HepG2 (cell line): ENCODE data around the gene SMARCB1. TPM values are rescaled to one million over a fixed set of nuclear protein-coding genes. Genes with fewer than 3 reads are reported as not detected.

ENCODE experiments used
- ATAC-seq: fragments of 200-7000 bp; cut with Tn5 transposase; 3 replicates; pipeline ENCODE4 v1.9.1; 2020; ENCODE audit warnings: mild to moderate bottlenecking, moderate library complexity
- BruUV-seq: library from RNA; stranded (reverse); fragments of 400-500 nt; replicated peaks from 2 replicates; lab custom pipeline; 2021; lab: Mats Ljungman, UMichigan
- CTCF ChIA-PET: fragments of 300-600 bp; formaldehyde crosslinking; extraction: SDS; loops from one replicate; lab custom pipeline; 2021; ENCODE audit warnings: low total read pairs, inconsistent platforms, low intra/inter-chr PET ratio; lab: Yijun Ruan, JAX
- POLR2A ChIA-PET: fragments of 350-600 bp; sonication (Branson Sonifier 250); formaldehyde crosslinking; loops from one replicate; lab custom pipeline; 2020; ENCODE audit warnings: antibody characterized with exemption, inconsistent platforms; lab: Yijun Ruan, JAX
- DNase-seq: peaks from one replicate; pipeline ENCODE4 v3.0.0-alpha.2; 2015; ENCODE audit warnings: low spot score
- FAIRE-seq: peaks from 3 replicates; lab custom pipeline; 2011; peaks lifted over from hg19 to GRCh38; lab: Jason Lieb, UNC
- H2AFZ ChIP-seq: one replicate; pipeline ENCODE4 v1.6.1; 2011; ENCODE audit warnings: low read length, inconsistent platforms
- H3K27ac ChIP-seq: fragments of 300-600 bp; 3 replicates; pipeline ENCODE4 v1.8.0; 2011; ENCODE audit warnings: mixed run types, mild to moderate bottlenecking, mixed read lengths, low read length, inconsistent platforms; ENCODE audit not compliant: insufficient read depth; ENCODE audit errors: extremely low read length
- H3K27me3 ChIP-seq, 2 experiments: fragments of 200-600 bp in 1 of 2; 2 replicates in 1 of 2; 3 replicates in 1 of 2; pipeline versions ENCODE4 v1.6.0 to v1.8.0; 2011; ENCODE audit warnings: low read length in 2 of 2, mild to moderate bottlenecking in 2 of 2, moderate library complexity in 2 of 2, inconsistent platforms in 1 of 2; ENCODE audit not compliant: insufficient read depth in 2 of 2, control insufficient read depth in 1 of 2
- H3K36me3 ChIP-seq, 2 experiments: fragments of 200-600 bp in 1 of 2; replicated peaks in 1 of 2; 2 replicates in 1 of 2; 3 replicates in 1 of 2; pipeline versions ENCODE4 v1.5.1 to v1.8.0; 2011; ENCODE audit warnings: low read length in 2 of 2, inconsistent platforms in 1 of 2; ENCODE audit not compliant: insufficient read depth in 2 of 2, control insufficient read depth in 1 of 2
- H3K4me1 ChIP-seq: 2 replicates; pipeline ENCODE4 v1.5.1; 2012; ENCODE audit warnings: low read length, inconsistent platforms; ENCODE audit not compliant: insufficient read depth
- H3K4me2 ChIP-seq: 2 replicates; pipeline ENCODE4 v1.6.0; 2011; ENCODE audit warnings: low read depth, low read length, inconsistent platforms
- H3K4me3 ChIP-seq, 3 experiments: fragments of 200-600 bp in 1 of 3; sonication (generic), shearing (Covaris generic) in 1 of 3; replicated peaks in 1 of 3; 2 replicates each; pipeline ENCODE4 v1.5.1; 2011 to 2016; ENCODE audit warnings: low read length in 3 of 3, inconsistent platforms in 2 of 3, low read depth in 2 of 3, mild to moderate bottlenecking in 2 of 3, control low read depth in 1 of 3, mixed read lengths in 1 of 3; ENCODE audit not compliant: insufficient read depth in 1 of 3
- H3K79me2 ChIP-seq: one replicate; pipeline ENCODE4 v1.6.1; 2011; ENCODE audit warnings: low read length, inconsistent platforms; ENCODE audit not compliant: insufficient read depth
- H3K9ac ChIP-seq: 2 replicates; pipeline ENCODE4 v1.6.0; 2011; ENCODE audit warnings: mild to moderate bottlenecking, low read depth, low read length, inconsistent platforms; ENCODE audit not compliant: insufficient read depth
- H3K9me3 ChIP-seq: 2 replicates; pipeline ENCODE4 v1.5.1; 2012; ENCODE audit warnings: mild to moderate bottlenecking, low read length
- H4K20me1 ChIP-seq: 2 replicates; pipeline ENCODE4 v1.6.0; 2011; ENCODE audit warnings: inconsistent platforms, mild to moderate bottlenecking, low read length, moderate library complexity; ENCODE audit not compliant: insufficient read depth
- FOXM1 ChIP-seq: sonication (generic); formaldehyde crosslinking; IDR thresholded peaks from 2 replicates; pipeline ENCODE4 v1.5.0; 2020; ENCODE audit warnings: missing genetic modification reagents
- KLF6 ChIP-seq: IDR thresholded peaks from 2 replicates; pipeline ENCODE4 v1.8.0; 2016; ENCODE audit warnings: missing biosample characterization, missing genetic modification reagents
- LRRFIP1 ChIP-seq: sonication (generic); formaldehyde crosslinking; conservative IDR thresholded peaks from 2 replicates; pipeline ENCODE4 v1.4.0; 2020; ENCODE audit warnings: missing genetic modification reagents
- MIER3 ChIP-seq: IDR thresholded peaks from 2 replicates; pipeline ENCODE4 v1.6.1; 2016; ENCODE audit warnings: missing compliant biosample characterization, borderline replicate concordance
- NFE2L2 ChIP-seq: fragments of 150-350 bp; IDR thresholded peaks from 2 replicates; pipeline ENCODE4 v1.6.1; 2014; ENCODE audit warnings: low read length
- NPAS2 ChIP-seq: sonication (generic); formaldehyde crosslinking; IDR thresholded peaks from 2 replicates; pipeline ENCODE4 v1.8.0; 2022; ENCODE audit warnings: mild to moderate bottlenecking, missing genetic modification reagents, borderline replicate concordance
- TBX2 ChIP-seq: sonication (generic); formaldehyde crosslinking; IDR thresholded peaks from 2 replicates; pipeline ENCODE4 v1.5.0; 2020; ENCODE audit warnings: missing genetic modification reagents, mild to moderate bottlenecking, borderline replicate concordance
- TFDP2 ChIP-seq: sonication (generic); formaldehyde crosslinking; IDR thresholded peaks from 2 replicates; pipeline ENCODE4 v1.4.0; 2020; ENCODE audit warnings: missing genetic modification reagents
- ZNF430 ChIP-seq: sonication (generic); formaldehyde crosslinking; IDR thresholded peaks from 2 replicates; pipeline ENCODE4 v1.9.0; 2021; ENCODE audit warnings: mild to moderate bottlenecking, missing genetic modification reagents
- ZNF562 ChIP-seq: sonication (generic); formaldehyde crosslinking; IDR thresholded peaks from 2 replicates; pipeline ENCODE4 v1.8.0; 2022; ENCODE audit warnings: missing genetic modification reagents, borderline replicate concordance
- ZNF597 ChIP-seq: sonication (generic); formaldehyde crosslinking; IDR thresholded peaks from 2 replicates; pipeline ENCODE4 v1.5.0; 2020; ENCODE audit warnings: missing genetic modification reagents
- ZNF652 ChIP-seq: IDR thresholded peaks from 2 replicates; pipeline ENCODE4 v1.6.1; 2016; ENCODE audit warnings: low read depth, borderline replicate concordance
- ZNF660 ChIP-seq: sonication (generic); formaldehyde crosslinking; IDR thresholded peaks from 2 replicates; pipeline ENCODE4 v1.5.1; 2020; ENCODE audit warnings: mild to moderate bottlenecking, low read depth, missing genetic modification reagents, borderline replicate concordance
- ZNF678 ChIP-seq: sonication (generic); formaldehyde crosslinking; IDR thresholded peaks from 2 replicates; pipeline ENCODE4 v1.4.0; 2020; ENCODE audit warnings: mild to moderate bottlenecking, missing genetic modification reagents
- ZNF713 ChIP-seq: sonication (generic); formaldehyde crosslinking; IDR thresholded peaks from 2 replicates; pipeline ENCODE4 v1.4.0; 2020; ENCODE audit warnings: mild to moderate bottlenecking, missing genetic modification reagents
- ZNF83 ChIP-seq: sonication (generic); formaldehyde crosslinking; IDR thresholded peaks from 2 replicates; pipeline ENCODE4 v1.4.0; 2020; ENCODE audit warnings: missing genetic modification reagents, mild to moderate bottlenecking, borderline replicate concordance
- ZNF841 ChIP-seq: sonication (generic); formaldehyde crosslinking; IDR thresholded peaks from 2 replicates; pipeline ENCODE4 v1.8.1; 2023; ENCODE audit warnings: missing genetic modification reagents, borderline replicate concordance
- WGBS: methylation state at CpG from one replicate; pipeline ENCODE4 v1.1.6; 2017; ENCODE audit warnings: low lambda C conversion rate; 5-methylcytosine and 5-hydroxymethylcytosine counted together
- in situ Hi-C: cut with HindIII; loops from 2 replicates; pipeline ENCODE4 v1.10.0; 2017; ENCODE audit warnings: low pct_unique_long_range_greater_than_20kb; ENCODE audit not compliant: extremely low pct_ligation_motif_present
- intact Hi-C: fragments of 100-400 bp; cut with micrococcal nuclease; formaldehyde crosslinking; loops from one replicate; pipeline ENCODE4 v1.10.0; 2022; ENCODE audit not compliant: unreplicated experiment
- polyA plus RNA-seq, 8 experiments: library from polyadenylated mRNA; depleted of rRNA in 3 of 8; stranded (reverse) in 7 of 8; unstranded in 1 of 8; fragments of >200 nt; fragmentation: Illumina TruSeq in 4 of 8; extraction: Trizol in 4 of 8; gene quantifications; 2 replicates each; pipeline versions ENCODE4 v1.2.1 to v1.2.3, GENCODE V29; 2011 to 2016; ENCODE audit warnings: low read depth in 4 of 8, missing spikeins in 1 of 8, mixed read lengths in 1 of 8; ENCODE audit not compliant: insufficient read depth in 1 of 8
- total RNA-seq, 5 experiments: library from RNA; depleted of rRNA; stranded (reverse); fragments of >200 nt; fragmentation: Illumina TruSeq; extraction: Trizol; gene quantifications; 2 replicates each; pipeline ENCODE4 v1.2.3, GENCODE V29; 2016; ENCODE audit warnings: low read depth in 1 of 5
- TF ChIP-seq, protein P1 (sequence below): sonication (generic); formaldehyde crosslinking; IDR thresholded peaks from 2 replicates; pipeline ENCODE4 v1.8.1; 2023; ENCODE audit warnings: mild to moderate bottlenecking, missing genetic modification reagents, borderline replicate concordance
- TF ChIP-seq, protein P2 (sequence below): IDR thresholded peaks from 2 replicates; pipeline ENCODE4 v1.6.1; 2018; ENCODE audit warnings: missing genetic modification reagents, mild to moderate bottlenecking, missing compliant biosample characterization

The SMARCB1 gene
- total and polyA plus RNA-seq, 2 of the 13 experiments (the other 11 are each of a cell fraction or from before 2014, with no cell fraction given): 74.0 to 166 TPM

DNA sequence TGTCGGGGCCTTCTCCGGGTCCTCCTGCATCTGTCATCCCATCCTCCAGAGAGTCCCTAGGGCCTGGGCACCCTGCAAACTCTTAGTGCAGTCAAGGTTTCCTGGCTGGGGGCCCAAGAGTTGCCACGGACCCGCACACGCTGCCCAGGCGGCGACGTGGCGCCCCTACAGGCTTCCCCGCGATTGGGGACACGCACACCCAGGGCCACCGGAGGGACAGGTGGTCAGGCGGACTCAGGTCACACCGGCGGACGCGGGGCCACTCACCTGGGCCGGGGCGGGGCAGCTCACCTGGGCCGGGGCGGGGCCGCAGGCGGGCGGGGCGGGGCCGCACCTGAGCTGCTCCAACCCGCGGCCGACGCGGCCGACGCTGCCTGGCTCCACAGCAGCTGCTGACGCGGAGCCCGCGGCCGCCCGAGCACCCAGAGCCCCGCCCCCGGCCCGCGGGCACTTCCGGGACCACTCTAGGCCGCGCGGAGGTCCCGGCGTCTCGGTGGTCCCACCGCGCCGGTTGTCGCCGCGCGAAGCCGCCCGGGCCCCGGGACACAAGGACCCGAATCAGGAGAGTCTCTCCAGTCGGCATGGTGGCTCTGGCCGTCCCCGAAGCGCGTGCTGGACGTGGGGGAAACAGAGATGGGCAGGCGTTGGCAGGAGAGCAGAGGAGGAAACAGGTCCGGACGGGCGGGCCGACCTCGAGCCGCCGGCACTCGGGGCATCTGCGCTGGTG lies 35.9 kb upstream of the SMARCB1 start, which contains the start of gene ZNF70:
ZNF70 (minus strand) TSS at position 399 of the 727 bp plus-strand sequence. CDS start 5,972 bp downstream, outside the sequence.
- WGBS: 5% methylated on average over 4 of the region's 78 CpGs
- peaks cover 7% of the 10 kb centered on the region for H3K79me2 ChIP-seq
- intact Hi-C loops (no loop called here), in situ Hi-C loops (no loop called here)
- CTCF ChIA-PET: no interaction called here
- H3K4me2 ChIP-seq: peak within 1 kb of the TSS; percentile 92
- H3K27ac ChIP-seq: peak within 1 kb of the TSS; percentile 60
- peaks cover 23% of the 10 kb centered on the region for H3K4me1 ChIP-seq
- POLR2A ChIA-PET: interaction anchor here (0.6 to 4.9 kb wide), 8 partner anchors 8 to 99 kb away, joined by 3 to 52 read pairs (median 5); partner anchors contain the start of genes C22orf15 and CHCHD10
- ATAC-seq (peak; percentile 96), FAIRE-seq (no peak), DNase-seq (peak; percentile 69)
- no peaks in the 10 kb centered on the region for H3K27me3 ChIP-seq
- peak within 1 kb of the TSS; percentile 92 for H3K9ac ChIP-seq
- H3K9me3 ChIP-seq: no peaks in the 10 kb centered on the region
- H3K4me3 ChIP-seq: peak within 1 kb of the TSS; percentile 88 to 92 (median 89)
- H4K20me1 ChIP-seq: no peaks in the 10 kb centered on the region
- BruUV-seq: no TSS peak
- H2AFZ ChIP-seq: peak within 1 kb of the TSS; percentile 69
- no peaks in the 10 kb centered on the region for H3K36me3 ChIP-seq
- peak; percentile 65 for TF ChIP-seq TBX2 (CRISPR knock-in tag)
- no peak; the same call in 1 of the 2 replicates for TF ChIP-seq TFDP2 (CRISPR knock-in tag)
- TF ChIP-seq NFE2L2: no peak
- TF ChIP-seq ZNF841 (CRISPR knock-in tag): no peak
- TF ChIP-seq ZNF660 (CRISPR knock-in tag): no peak
- TF ChIP-seq, protein P1, sequence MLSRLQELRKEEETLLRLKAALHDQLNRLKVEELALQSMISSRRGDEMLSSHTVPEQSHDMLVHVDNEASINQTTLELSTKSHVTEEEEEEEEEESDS (CRISPR knock-in tag): no peak
- TF ChIP-seq NPAS2 (CRISPR knock-in tag): no peak
- no peak for TF ChIP-seq MIER3 (CRISPR knock-in tag)
- TF ChIP-seq LRRFIP1 (CRISPR knock-in tag): no peak
- no peak for TF ChIP-seq ZNF678 (CRISPR knock-in tag)
- no peak for TF ChIP-seq ZNF597 (CRISPR knock-in tag)
- peak; percentile 42; the same call in 1 of the 2 replicates for TF ChIP-seq ZNF713 (CRISPR knock-in tag)
- TF ChIP-seq KLF6 (CRISPR knock-in tag): no peak
- TF ChIP-seq ZNF83 (CRISPR knock-in tag): no peak
- no peak for TF ChIP-seq FOXM1 (CRISPR knock-in tag)
- no peak for TF ChIP-seq ZNF652 (CRISPR knock-in tag)
- TF ChIP-seq ZNF562: no peak
- TF ChIP-seq, protein P2, sequence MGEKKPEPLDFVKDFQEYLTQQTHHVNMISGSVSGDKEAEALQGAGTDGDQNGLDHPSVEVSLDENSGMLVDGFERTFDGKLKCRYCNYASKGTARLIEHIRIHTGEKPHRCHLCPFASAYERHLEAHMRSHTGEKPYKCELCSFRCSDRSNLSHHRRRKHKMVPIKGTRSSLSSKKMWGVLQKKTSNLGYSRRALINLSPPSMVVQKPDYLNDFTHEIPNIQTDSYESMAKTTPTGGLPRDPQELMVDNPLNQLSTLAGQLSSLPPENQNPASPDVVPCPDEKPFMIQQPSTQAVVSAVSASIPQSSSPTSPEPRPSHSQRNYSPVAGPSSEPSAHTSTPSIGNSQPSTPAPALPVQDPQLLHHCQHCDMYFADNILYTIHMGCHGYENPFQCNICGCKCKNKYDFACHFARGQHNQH (CRISPR knock-in tag): no peak
- TF ChIP-seq ZNF430 (CRISPR knock-in tag): 0 out of 2 replicates have a peak, but pooled peaks have one; percentile 17
